Measurements from ENCODE around the gene MAPK8IP1.

DNA sequence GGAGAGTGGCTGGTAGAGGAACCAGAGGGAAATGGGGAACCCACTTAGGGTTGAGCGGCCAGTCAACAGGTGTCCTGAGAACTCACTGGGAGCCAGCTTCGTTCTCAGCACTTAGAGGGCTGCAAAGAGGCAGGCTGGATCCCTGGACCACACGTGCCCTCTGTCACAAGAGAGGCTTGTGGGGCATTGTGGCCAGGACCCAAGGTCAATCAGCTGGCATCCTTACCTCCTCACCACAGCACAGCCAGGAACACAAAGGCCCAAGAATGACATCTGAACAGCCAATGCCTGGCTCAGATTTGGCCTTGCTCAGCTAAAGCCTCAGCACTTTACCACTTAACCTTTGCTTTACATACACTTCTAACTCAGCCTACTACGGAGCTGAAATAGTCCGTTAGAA is 7.4 kb downstream of the MAPK8IP1 start:
- no peak for TF ChIP-seq EP300 (IDR thresholded peaks at IDR 0.05)
- no peak for TF ChIP-seq POLR2AphosphoS5 (IDR thresholded peaks at IDR 0.05)
- TF ChIP-seq CTCF (IDR thresholded peaks at IDR 0.05): no peak

Data from gastroesophageal sphincter (tissue), 3 donors.